Parathyroid adenoma (tissue), 2 donors: ENCODE data around the gene RER1.

Experiments used
- H2AFZ ChIP-seq: fragments of 300-600 bp; sonication (generic); one replicate; pipeline ENCODE4 v1.7.0; 2017; ENCODE audit warnings: antibody characterized with exemption, mild to moderate bottlenecking
- H3K27ac ChIP-seq: fragments of 300-600 bp; sonication (generic); one replicate; pipeline ENCODE4 v1.7.0; 2017
- H3K27me3 ChIP-seq: fragments of 300-600 bp; sonication (generic); one replicate; pipeline ENCODE4 v1.7.0; 2017; ENCODE audit warnings: low read length; ENCODE audit not compliant: control insufficient read depth, insufficient read depth
- H3K36me3 ChIP-seq: fragments of 300-600 bp; sonication (generic); one replicate; pipeline ENCODE4 v1.7.0; 2017; ENCODE audit warnings: low read length; ENCODE audit not compliant: control insufficient read depth, insufficient read depth
- H3K4me1 ChIP-seq: fragments of 300-600 bp; sonication (generic); one replicate; pipeline ENCODE4 v1.7.0; 2017; ENCODE audit warnings: control low read depth
- H3K4me2 ChIP-seq: fragments of 300-600 bp; sonication (generic); one replicate; pipeline ENCODE4 v1.7.0; 2017; ENCODE audit warnings: low read length
- H3K4me3 ChIP-seq: fragments of 300-600 bp; sonication (generic); one replicate; pipeline ENCODE4 v1.7.0; 2017; ENCODE audit warnings: low read depth, low read length
- H3K79me2 ChIP-seq: fragments of 300-600 bp; sonication (generic); one replicate; pipeline ENCODE4 v1.7.0; 2017; ENCODE audit warnings: control low read depth
- H3K9ac ChIP-seq: fragments of 300-600 bp; sonication (generic); one replicate; pipeline ENCODE4 v1.7.0; 2017; ENCODE audit warnings: mild to moderate bottlenecking
- H3K9me3 ChIP-seq: fragments of 300-600 bp; sonication (generic); one replicate; pipeline ENCODE4 v1.7.0; 2017; ENCODE audit warnings: low read length; ENCODE audit not compliant: control insufficient read depth
- TF ChIP-seq, protein P1 (sequence below): fragments of 300-600 bp; sonication (generic); IDR thresholded peaks from one replicate; pipeline ENCODE4 v1.7.0; 2017; ENCODE audit warnings: antibody characterized with exemption, mild to moderate bottlenecking
- donor health status: primary hyperparathyroidism.

The RER1 gene

DNA sequence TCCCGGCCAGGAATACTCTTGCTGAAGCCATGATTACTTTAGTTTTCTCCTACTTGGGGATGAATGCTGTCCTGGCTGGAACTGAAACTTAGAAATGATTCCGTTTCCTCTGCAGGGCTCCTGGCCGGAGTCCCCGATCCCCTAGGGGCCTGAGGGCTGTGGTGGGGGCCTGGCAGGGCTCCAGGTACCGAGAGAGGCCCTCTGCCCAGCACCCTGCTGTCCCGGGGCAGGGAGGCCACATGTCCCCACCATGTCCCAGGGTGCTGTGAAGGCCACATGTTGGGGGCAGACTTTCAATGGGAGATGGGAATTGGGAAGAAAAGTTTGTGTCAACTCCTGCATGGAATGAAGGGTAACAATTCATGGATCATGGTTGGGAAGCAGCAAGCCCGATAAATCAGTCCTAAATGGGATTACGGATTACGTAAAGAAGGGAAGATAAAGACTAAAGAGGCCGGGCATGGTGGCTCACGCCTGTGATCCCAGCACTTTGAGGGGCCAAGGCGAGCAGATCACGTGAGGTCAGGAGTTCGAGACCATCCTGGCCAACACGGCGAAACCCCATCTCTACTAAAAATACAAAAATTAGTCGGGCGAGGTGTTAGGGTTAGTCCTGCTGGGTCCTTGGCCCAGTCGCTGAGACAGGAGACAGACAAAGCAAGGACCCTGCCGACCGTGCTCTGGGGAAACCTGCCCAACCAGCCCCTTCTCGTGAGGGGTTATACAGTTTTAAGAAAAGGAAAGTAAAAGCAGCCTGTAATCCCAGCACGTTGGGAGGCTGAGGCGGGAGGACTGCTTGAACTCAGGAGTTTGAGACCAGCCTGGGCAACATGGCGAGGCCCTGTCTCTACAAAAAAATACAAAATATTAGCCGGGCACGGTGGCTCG, 37.8 kb upstream of the RER1 start:
- Histone ChIP-seq H3K9me3 (no peaks in the 10 kb centered on the region), H3K79me2 (no peaks in the 10 kb centered on the region), H3K36me3 (no peaks in the 10 kb centered on the region), H2AFZ (no peak overlapping the region), H3K4me3 (no peak overlapping the region), H3K4me2 (no peak overlapping the region), H3K27ac (no peak overlapping the region), H3K9ac (no peak overlapping the region), H3K4me1 (no peaks in the 10 kb centered on the region), H3K27me3 (no peaks in the 10 kb centered on the region)
- TF ChIP-seq, protein P1, sequence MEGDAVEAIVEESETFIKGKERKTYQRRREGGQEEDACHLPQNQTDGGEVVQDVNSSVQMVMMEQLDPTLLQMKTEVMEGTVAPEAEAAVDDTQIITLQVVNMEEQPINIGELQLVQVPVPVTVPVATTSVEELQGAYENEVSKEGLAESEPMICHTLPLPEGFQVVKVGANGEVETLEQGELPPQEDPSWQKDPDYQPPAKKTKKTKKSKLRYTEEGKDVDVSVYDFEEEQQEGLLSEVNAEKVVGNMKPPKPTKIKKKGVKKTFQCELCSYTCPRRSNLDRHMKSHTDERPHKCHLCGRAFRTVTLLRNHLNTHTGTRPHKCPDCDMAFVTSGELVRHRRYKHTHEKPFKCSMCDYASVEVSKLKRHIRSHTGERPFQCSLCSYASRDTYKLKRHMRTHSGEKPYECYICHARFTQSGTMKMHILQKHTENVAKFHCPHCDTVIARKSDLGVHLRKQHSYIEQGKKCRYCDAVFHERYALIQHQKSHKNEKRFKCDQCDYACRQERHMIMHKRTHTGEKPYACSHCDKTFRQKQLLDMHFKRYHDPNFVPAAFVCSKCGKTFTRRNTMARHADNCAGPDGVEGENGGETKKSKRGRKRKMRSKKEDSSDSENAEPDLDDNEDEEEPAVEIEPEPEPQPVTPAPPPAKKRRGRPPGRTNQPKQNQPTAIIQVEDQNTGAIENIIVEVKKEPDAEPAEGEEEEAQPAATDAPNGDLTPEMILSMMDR = no peak

GRCh38 chr1:2354511-2355372, 36.9 kb upstream of the RER1 start:
- Histone ChIP-seq H3K27me3 (no peaks in the 10 kb centered on the region), H3K9me3 (no peaks in the 10 kb centered on the region), H3K9ac (no peak overlapping the region), H3K27ac (no peak overlapping the region), H3K4me2 (no peak overlapping the region), H3K4me1 (no peaks in the 10 kb centered on the region), H3K4me3 (no peak overlapping the region), H3K79me2 (no peaks in the 10 kb centered on the region), H3K36me3 (no peaks in the 10 kb centered on the region), H2AFZ (no peak overlapping the region)
- TF ChIP-seq, protein P1 = no peak

- Histone ChIP-seq H3K79me2 (no peaks in the 10 kb centered on the region), H3K36me3 (no peaks in the 10 kb centered on the region), H3K4me3 (no peak overlapping the region), H2AFZ (no peak overlapping the region), H3K9ac (no peak overlapping the region), H3K9me3 (no peaks in the 10 kb centered on the region), H3K4me2 (no peak overlapping the region), H3K27me3 (no peaks in the 10 kb centered on the region), H3K4me1 (no peaks in the 10 kb centered on the region), H3K27ac (no peak overlapping the region)
- TF ChIP-seq, protein P1 = no peak
Measured at GRCh38 chr1:2355373-2356261, 36.0 kb upstream of the RER1 start.

DNA sequence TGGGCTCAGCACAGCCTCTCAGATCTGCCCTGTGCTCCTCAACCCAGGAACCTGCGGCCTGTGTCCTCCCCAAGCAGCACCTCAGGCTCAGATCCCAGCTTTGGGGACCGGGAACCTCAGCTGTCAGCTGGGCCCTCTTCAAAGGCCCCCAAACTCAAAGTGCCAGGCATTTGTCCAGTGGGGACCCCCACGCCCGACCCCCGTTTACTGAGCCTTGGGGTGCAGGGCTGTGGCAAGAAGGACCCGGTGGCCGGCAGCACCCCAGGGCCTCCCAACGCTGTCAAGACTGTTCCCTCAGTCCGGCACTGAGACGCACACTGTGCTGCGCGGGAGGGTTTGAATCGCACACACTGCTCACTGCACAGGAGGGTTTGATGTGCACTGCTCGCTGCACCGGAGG, 35.2 kb upstream of the RER1 start:
- Histone ChIP-seq H2AFZ (no peak overlapping the region), H3K4me1 (no peaks in the 10 kb centered on the region), H3K36me3 (no peaks in the 10 kb centered on the region), H3K9me3 (no peaks in the 10 kb centered on the region), H3K27ac (no peak overlapping the region), H3K4me3 (no peak overlapping the region), H3K27me3 (no peaks in the 10 kb centered on the region), H3K4me2 (no peak overlapping the region), H3K79me2 (no peaks in the 10 kb centered on the region), H3K9ac (no peak overlapping the region)
- TF ChIP-seq, protein P1 = no peak
